LNCaP clone FGC (cell line): ENCODE data around the gene PAOX.
"Not testable (repeated sequence)": the region's sequence is repeated elsewhere in the genome, so short reads cannot be mapped to it uniquely, and the experiment has no call there.

Experiments
- DNase-seq: peaks from one replicate; pipeline ENCODE4 v3.0.0-alpha.2; 2011; ENCODE audit warnings: low read depth
- H3K4me3 ChIP-seq: 2 replicates; pipeline ENCODE4 v1.5.1; 2011; ENCODE audit warnings: mild to moderate bottlenecking, low read depth, low read length, control low read depth
- CTCF ChIP-seq: IDR thresholded peaks from 2 replicates; pipeline ENCODE4 v1.5.1; 2012; ENCODE audit warnings: mild to moderate bottlenecking; ENCODE audit not compliant: control insufficient read depth, insufficient read depth; ENCODE audit errors: extremely low read depth

Gene PAOX

GRCh38 chr10:133421336-133422222 lies 42.5 kb downstream of the PAOX start:
- no peak overlapping the region for H3K4me3 ChIP-seq
- DNase-seq = no peak
- TF ChIP-seq CTCF = no peak

GRCh38 chr10:133422223-133422806 lies 43.3 kb downstream of the PAOX start:
- H3K4me3 ChIP-seq = no peak overlapping the region
- DNase-seq = no peak
- no peak for TF ChIP-seq CTCF

- no peak for DNase-seq
- TF ChIP-seq CTCF = no peak
- no peak overlapping the region for H3K4me3 ChIP-seq
These were observed 44.0 kb downstream of the PAOX start for GRCh38 chr10:133422807-133423771.

- not testable (repeated sequence) for DNase-seq, H3K4me3 ChIP-seq
These were observed 45.0 kb downstream of the PAOX start for GRCh38 chr10:133424102-133424501.

GRCh38 chr10:133424601-133425000 lies 45.5 kb downstream of the PAOX start, which contains the start of gene SPRN:
Gene SPRN, minus strand, starts transcription at chr10:133424625. Its CDS starts 944 bp downstream, at chr10:133423681.
- not testable (repeated sequence) for DNase-seq, H3K4me3 ChIP-seq

- not testable (repeated sequence) for H3K4me3 ChIP-seq, DNase-seq
These were observed 50.5 kb downstream of the PAOX start for GRCh38 chr10:133429571-133429970.

GRCh38 chr10:133431888-133432613 lies 53.0 kb downstream of the PAOX start:
- H3K4me3 ChIP-seq, DNase-seq: not testable (repeated sequence)

- H3K4me3 ChIP-seq, DNase-seq: not testable (repeated sequence)
These were observed 53.7 kb downstream of the PAOX start for GRCh38 chr10:133432789-133433188.

- DNase-seq = peak; percentile 3
- H3K4me3 ChIP-seq = no peak overlapping the region
- peak; percentile 42 for TF ChIP-seq CTCF
These were observed 59.7 kb downstream of the PAOX start for GRCh38 chr10:133438711-133439273.
